Epithelial cell of proximal tubule (primary cell): Measurements from ENCODE around the gene STARD3NL. TPM values are rescaled to one million over a fixed set of nuclear protein-coding genes. Genes with fewer than 3 reads are reported as not detected.

Source experiments
- DNase-seq: peaks from one replicate; pipeline ENCODE4 v3.0.0-alpha.2; 2011; ENCODE audit warnings: low read depth
- H3K4me3 ChIP-seq: 2 replicates; pipeline ENCODE4 v1.5.1; 2011; ENCODE audit warnings: low read depth, mild to moderate bottlenecking, low read length
- CTCF ChIP-seq: conservative IDR thresholded peaks from 2 replicates; pipeline ENCODE4 v1.5.1; 2012; ENCODE audit warnings: low read depth, mild to moderate bottlenecking, low read length
- total RNA-seq: library from RNA; depleted of rRNA; stranded (reverse); fragments of >200 nt; gene quantifications from 2 replicates; pipeline ENCODE4 v1.2.3, GENCODE V29; 2015

STARD3NL gene
- total RNA-seq, 1 donor from 2014 or later: 51.8 TPM

DNA sequence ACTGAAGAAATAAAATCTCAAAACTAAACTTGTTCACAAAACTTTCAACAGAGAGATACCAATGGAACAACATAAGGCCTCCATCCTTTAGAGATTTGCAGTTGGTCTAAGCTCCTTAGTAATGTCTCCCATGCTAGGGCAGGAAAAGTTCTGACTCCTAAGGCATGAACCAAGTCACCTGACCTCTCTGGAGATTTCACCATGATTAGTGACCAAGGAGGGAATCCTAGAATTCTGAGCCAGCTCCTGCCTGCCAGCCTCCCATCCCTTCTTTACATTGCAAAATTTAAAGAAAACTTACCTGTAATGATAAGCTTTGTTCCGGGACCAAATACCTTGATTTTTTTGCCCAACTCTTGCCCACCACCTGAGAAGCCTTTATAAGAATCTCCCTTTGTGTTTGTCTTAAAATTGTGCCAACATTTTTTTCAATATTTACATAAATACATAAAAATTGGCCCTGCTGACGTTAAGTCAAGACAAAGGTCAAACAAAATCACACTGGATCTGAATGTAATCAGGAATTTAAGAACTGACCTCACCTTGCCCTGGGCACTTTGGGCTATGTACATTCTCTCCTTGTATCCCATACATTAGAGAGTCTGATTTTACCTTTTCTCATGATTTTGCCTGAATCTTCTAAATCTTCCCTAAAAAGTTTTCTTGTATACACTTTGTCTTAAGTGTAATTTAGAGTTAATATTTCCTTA is 95.4 kb downstream of the STARD3NL start, which contains the start of gene TARP:
Gene TARP (minus strand): TSS at position 351 of the 710 bp plus-strand sequence.
- DNase-seq: no peak
- no peak for TF ChIP-seq CTCF
- no peak within 1 kb of the TSS for H3K4me3 ChIP-seq

DNA sequence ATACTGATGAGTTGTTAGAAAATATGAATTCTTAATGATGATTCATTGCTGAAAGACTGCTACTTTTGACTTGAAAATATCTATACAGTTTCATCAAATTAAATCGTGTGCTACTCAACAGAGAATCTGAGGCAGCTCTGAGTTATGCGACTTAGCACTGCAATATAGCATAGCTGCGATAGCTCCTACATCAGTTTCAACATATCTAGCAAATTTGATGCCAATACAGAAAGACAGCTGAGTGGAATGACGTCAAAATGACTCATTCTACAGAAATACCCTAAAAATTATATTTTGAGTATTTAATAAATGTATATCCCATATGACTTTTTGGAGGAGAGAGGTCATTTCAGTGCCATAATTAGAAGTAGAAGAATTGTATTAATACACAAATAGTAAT is 96.4 kb downstream of the STARD3NL start:
- no peak for DNase-seq
- no peak for TF ChIP-seq CTCF
- H3K4me3 ChIP-seq: no peak overlapping the region

DNA sequence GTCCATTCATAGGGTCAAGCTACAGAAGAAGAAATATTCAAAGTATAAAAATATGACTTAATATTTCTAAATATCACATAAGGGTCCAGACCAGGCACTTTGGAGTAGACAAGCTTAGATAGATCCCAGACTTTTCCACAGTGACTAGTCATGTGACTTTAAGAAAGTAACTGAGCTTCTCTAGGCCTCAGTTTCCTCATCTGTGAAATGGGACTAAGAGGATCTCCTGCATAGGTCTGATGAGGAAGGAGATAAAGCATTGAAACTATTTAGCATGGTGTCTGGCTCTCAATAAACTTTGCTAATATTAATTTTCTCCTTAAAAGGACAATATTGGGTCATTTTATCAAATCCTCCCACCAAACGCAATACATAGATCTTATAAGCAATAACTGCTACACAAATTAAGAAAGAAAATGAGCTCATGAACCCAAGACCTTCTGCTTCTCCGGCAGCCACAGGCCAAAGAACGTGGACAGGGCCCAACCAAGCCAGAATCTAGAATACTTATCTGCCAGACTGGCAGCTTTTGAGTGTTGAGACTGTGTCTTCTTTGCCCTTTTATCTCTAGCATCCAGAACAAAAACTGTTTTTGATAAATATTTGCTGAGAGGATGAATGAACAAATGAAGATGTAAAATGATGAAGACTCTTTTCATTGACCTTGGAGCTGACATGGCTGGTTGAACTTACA is 97.0 kb downstream of the STARD3NL start:
- H3K4me3 ChIP-seq: no peak overlapping the region

GRCh38 chr7:38276096-38276877 is 98.2 kb downstream of the STARD3NL start:
- DNase-seq: no peak
- no peak overlapping the region for H3K4me3 ChIP-seq
- no peak for TF ChIP-seq CTCF

More for the DNA sequence above, 97.0 kb downstream of the STARD3NL start:
- no peak for DNase-seq
- TF ChIP-seq CTCF: no peak

- no peak for TF ChIP-seq CTCF
- no peak for DNase-seq
- no peak overlapping the region for H3K4me3 ChIP-seq
Observed at GRCh38 chr7:38280000-38280399, 102.0 kb downstream of the STARD3NL start.
